ENCODE data around the gene ATRIP.

The ATRIP gene

GRCh38 chr3:48427630-48427962 is 18.9 kb upstream of the ATRIP start:
- no peaks in the 10 kb centered on the region for H3K9me3 Mint-ChIP-seq
- no peaks in the 10 kb centered on the region for H3K4me1 Mint-ChIP-seq (ENCODE audit: low read depth)
- H3K4me3 Mint-ChIP-seq: peak overlapping the region; percentile 40
- peaks cover 9% of the 10 kb centered on the region for H3K36me3 Mint-ChIP-seq (ENCODE audit: low read depth)
- H3K27ac Mint-ChIP-seq: no peak overlapping the region
- H3K27me3 Mint-ChIP-seq: peaks cover 8% of the 10 kb centered on the region

GRCh38 chr3:48428088-48428571 is 18.4 kb upstream of the ATRIP start:
- Mint-ChIP-seq H3K27ac (no peak overlapping the region), H3K9me3 (no peaks in the 10 kb centered on the region), H3K4me1 (ENCODE audit: low read depth) (no peaks in the 10 kb centered on the region)

GRCh38 chr3:48428572-48429316 is 17.8 kb upstream of the ATRIP start:
- Mint-ChIP-seq H3K27ac (no peak overlapping the region), H3K4me1 (ENCODE audit: low read depth) (no peaks in the 10 kb centered on the region), H3K36me3 (ENCODE audit: low read depth) (peaks cover 14% of the 10 kb centered on the region), H3K27me3 (peaks cover 8% of the 10 kb centered on the region), H3K4me3 (peak overlapping the region; percentile 41), H3K9me3 (no peaks in the 10 kb centered on the region)

More at GRCh38 chr3:48428088-48428571, 18.4 kb upstream of the ATRIP start:
- peak overlapping the region; percentile 41 for H3K4me3 Mint-ChIP-seq
- H3K36me3 Mint-ChIP-seq (ENCODE audit: low read depth): peaks cover 11% of the 10 kb centered on the region
- H3K27me3 Mint-ChIP-seq: peaks cover 8% of the 10 kb centered on the region

- Mint-ChIP-seq H3K27me3 (peaks cover 8% of the 10 kb centered on the region), H3K9me3 (no peaks in the 10 kb centered on the region), H3K4me3 (peak overlapping the region; percentile 73), H3K4me1 (ENCODE audit: low read depth) (peaks cover 5% of the 10 kb centered on the region), H3K36me3 (ENCODE audit: low read depth) (peaks cover 21% of the 10 kb centered on the region), H3K27ac (peak overlapping the region; percentile 36)
Measured at GRCh38 chr3:48429317-48429959, 17.1 kb upstream of the ATRIP start.

- H3K4me3 Mint-ChIP-seq: peak within 1 kb of the TSS; percentile 73
- no peaks in the 10 kb centered on the region for H3K9me3 Mint-ChIP-seq
- H3K27ac Mint-ChIP-seq: peak within 1 kb of the TSS; percentile 36
- H3K4me1 Mint-ChIP-seq (ENCODE audit: low read depth): peaks cover 5% of the 10 kb centered on the region
- H3K27me3 Mint-ChIP-seq: peaks cover 8% of the 10 kb centered on the region
- peaks cover 22% of the 10 kb centered on the region for H3K36me3 Mint-ChIP-seq (ENCODE audit: low read depth)
Measured at GRCh38 chr3:48429960-48430707, 16.4 kb upstream of the ATRIP start, which contains the start of gene PLXNB1. PLXNB1 (minus strand) TSS chr3:48430086; CDS start chr3:48424611, 5,475 bp downstream.

- peaks cover 5% of the 10 kb centered on the region for H3K4me1 Mint-ChIP-seq (ENCODE audit: low read depth)
- H3K27ac Mint-ChIP-seq: no peak overlapping the region
- H3K4me3 Mint-ChIP-seq: peak overlapping the region; percentile 9
- H3K27me3 Mint-ChIP-seq: peaks cover 8% of the 10 kb centered on the region
- no peaks in the 10 kb centered on the region for H3K9me3 Mint-ChIP-seq
- H3K36me3 Mint-ChIP-seq (ENCODE audit: low read depth): peaks cover 22% of the 10 kb centered on the region
Measured at GRCh38 chr3:48430708-48431101, 15.8 kb upstream of the ATRIP start.

- Mint-ChIP-seq H3K36me3 (ENCODE audit: low read depth) (peaks cover 22% of the 10 kb centered on the region), H3K4me3 (peak overlapping the region; percentile 9), H3K27ac (no peak overlapping the region), H3K9me3 (no peaks in the 10 kb centered on the region), H3K4me1 (ENCODE audit: low read depth) (peaks cover 5% of the 10 kb centered on the region), H3K27me3 (peaks cover 8% of the 10 kb centered on the region)
Measured at GRCh38 chr3:48431224-48432029, 15.1 kb upstream of the ATRIP start.

- no peaks in the 10 kb centered on the region for H3K9me3 Mint-ChIP-seq
- H3K27me3 Mint-ChIP-seq: peaks cover 8% of the 10 kb centered on the region
- H3K4me3 Mint-ChIP-seq: no peak overlapping the region
- peaks cover 7% of the 10 kb centered on the region for H3K4me1 Mint-ChIP-seq (ENCODE audit: low read depth)
- no peak overlapping the region for H3K27ac Mint-ChIP-seq
- H3K36me3 Mint-ChIP-seq (ENCODE audit: low read depth): peaks cover 22% of the 10 kb centered on the region
Measured at GRCh38 chr3:48432411-48433371, 13.8 kb upstream of the ATRIP start.

GRCh38 chr3:48433472-48434118 is 12.9 kb upstream of the ATRIP start:
- peaks cover 22% of the 10 kb centered on the region for H3K36me3 Mint-ChIP-seq (ENCODE audit: low read depth)
- no peaks in the 10 kb centered on the region for H3K9me3 Mint-ChIP-seq
- no peak overlapping the region for H3K27ac Mint-ChIP-seq
- H3K4me3 Mint-ChIP-seq: no peak overlapping the region
- H3K4me1 Mint-ChIP-seq (ENCODE audit: low read depth): peaks cover 16% of the 10 kb centered on the region
- H3K27me3 Mint-ChIP-seq: no peaks in the 10 kb centered on the region

- H3K27ac Mint-ChIP-seq: no peak overlapping the region
- H3K9me3 Mint-ChIP-seq: no peaks in the 10 kb centered on the region
- H3K27me3 Mint-ChIP-seq: no peaks in the 10 kb centered on the region
- peaks cover 22% of the 10 kb centered on the region for H3K36me3 Mint-ChIP-seq (ENCODE audit: low read depth)
- H3K4me3 Mint-ChIP-seq: no peak overlapping the region
- peaks cover 23% of the 10 kb centered on the region for H3K4me1 Mint-ChIP-seq (ENCODE audit: low read depth)
Measured at GRCh38 chr3:48434591-48435222, 11.8 kb upstream of the ATRIP start.

GRCh38 chr3:48435223-48435595 is 11.3 kb upstream of the ATRIP start:
- Mint-ChIP-seq H3K27ac (peak overlapping the region; percentile 38), H3K4me1 (ENCODE audit: low read depth) (peaks cover 27% of the 10 kb centered on the region), H3K9me3 (no peaks in the 10 kb centered on the region), H3K4me3 (no peak overlapping the region), H3K27me3 (no peaks in the 10 kb centered on the region), H3K36me3 (ENCODE audit: low read depth) (peaks cover 27% of the 10 kb centered on the region)

GRCh38 chr3:48435774-48436476 is 10.6 kb upstream of the ATRIP start:
- H3K27ac Mint-ChIP-seq: no peak overlapping the region
- peaks cover 34% of the 10 kb centered on the region for H3K36me3 Mint-ChIP-seq (ENCODE audit: low read depth)
- H3K4me1 Mint-ChIP-seq (ENCODE audit: low read depth): peaks cover 29% of the 10 kb centered on the region

More at GRCh38 chr3:48435774-48436476, 10.6 kb upstream of the ATRIP start:
- Mint-ChIP-seq H3K27me3 (no peaks in the 10 kb centered on the region), H3K4me3 (no peak overlapping the region), H3K9me3 (no peaks in the 10 kb centered on the region)

Data from stimulated activated naive CD8-positive, alpha-beta T cell treated with anti-CD3 and anti-CD28 coated beads, Interleukin-15, Interleukin-2, amounts not matched to agents 100 ng/mL and 50 ng/mL, for 24 hours (primary cell).